GM12874 (cell line): ENCODE results near the gene STK17A.

Experiments
- TF ChIP-seq, protein P1 (sequence below): IDR thresholded peaks from 2 replicates; pipeline ENCODE4 v1.5.1; 2011; ENCODE audit warnings: low read depth, mild to moderate bottlenecking, control low read depth, low read length, moderate library complexity; ENCODE audit not compliant: insufficient read depth

STK17A gene

GRCh38 chr7:43540471-43540870 lies 42.4 kb upstream of the STK17A start:
- TF ChIP-seq, protein P1, sequence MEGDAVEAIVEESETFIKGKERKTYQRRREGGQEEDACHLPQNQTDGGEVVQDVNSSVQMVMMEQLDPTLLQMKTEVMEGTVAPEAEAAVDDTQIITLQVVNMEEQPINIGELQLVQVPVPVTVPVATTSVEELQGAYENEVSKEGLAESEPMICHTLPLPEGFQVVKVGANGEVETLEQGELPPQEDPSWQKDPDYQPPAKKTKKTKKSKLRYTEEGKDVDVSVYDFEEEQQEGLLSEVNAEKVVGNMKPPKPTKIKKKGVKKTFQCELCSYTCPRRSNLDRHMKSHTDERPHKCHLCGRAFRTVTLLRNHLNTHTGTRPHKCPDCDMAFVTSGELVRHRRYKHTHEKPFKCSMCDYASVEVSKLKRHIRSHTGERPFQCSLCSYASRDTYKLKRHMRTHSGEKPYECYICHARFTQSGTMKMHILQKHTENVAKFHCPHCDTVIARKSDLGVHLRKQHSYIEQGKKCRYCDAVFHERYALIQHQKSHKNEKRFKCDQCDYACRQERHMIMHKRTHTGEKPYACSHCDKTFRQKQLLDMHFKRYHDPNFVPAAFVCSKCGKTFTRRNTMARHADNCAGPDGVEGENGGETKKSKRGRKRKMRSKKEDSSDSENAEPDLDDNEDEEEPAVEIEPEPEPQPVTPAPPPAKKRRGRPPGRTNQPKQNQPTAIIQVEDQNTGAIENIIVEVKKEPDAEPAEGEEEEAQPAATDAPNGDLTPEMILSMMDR = no peak

DNA sequence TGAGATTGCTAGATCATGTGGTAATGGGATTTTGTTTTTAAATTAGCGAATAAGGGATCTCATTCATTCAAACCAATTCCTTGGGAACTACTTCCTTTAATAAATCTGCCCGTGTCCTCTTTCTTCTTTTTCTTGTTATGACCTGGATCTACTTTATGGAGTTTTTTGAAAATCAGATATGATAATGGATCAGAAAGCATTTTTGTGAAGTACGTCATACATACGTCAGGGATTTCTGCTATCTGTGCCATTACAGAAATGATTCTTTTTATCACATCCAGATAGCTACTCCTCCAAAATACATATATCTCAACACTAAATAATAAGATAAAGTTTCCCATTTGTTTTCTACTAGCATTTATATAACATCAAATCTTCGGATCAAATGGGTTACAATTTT lies 40.2 kb upstream of the STK17A start:
- TF ChIP-seq, protein P1 = no peak

DNA sequence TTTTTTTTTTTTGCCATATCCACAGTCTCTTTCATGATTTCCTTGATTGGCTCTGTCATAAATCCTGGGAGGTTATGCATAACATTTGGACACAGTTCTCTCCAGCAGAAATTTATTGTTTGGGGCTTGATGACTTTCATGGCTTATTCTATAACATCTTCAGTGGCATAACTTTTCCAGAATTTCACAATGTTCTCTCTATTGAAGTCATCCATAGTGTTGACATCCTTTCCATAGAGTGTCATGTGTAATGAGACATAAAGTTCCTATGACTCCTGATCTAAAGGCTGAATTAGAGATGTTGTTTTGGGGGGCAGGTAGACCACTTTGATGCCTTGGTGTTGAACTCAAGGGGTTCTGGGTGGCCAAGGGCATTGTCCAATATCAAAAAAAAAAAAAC lies 36.7 kb upstream of the STK17A start:
- TF ChIP-seq, protein P1 = no peak

- TF ChIP-seq, protein P1 = no peak
Measured at GRCh38 chr7:43550427-43550826, 32.5 kb upstream of the STK17A start.

DNA sequence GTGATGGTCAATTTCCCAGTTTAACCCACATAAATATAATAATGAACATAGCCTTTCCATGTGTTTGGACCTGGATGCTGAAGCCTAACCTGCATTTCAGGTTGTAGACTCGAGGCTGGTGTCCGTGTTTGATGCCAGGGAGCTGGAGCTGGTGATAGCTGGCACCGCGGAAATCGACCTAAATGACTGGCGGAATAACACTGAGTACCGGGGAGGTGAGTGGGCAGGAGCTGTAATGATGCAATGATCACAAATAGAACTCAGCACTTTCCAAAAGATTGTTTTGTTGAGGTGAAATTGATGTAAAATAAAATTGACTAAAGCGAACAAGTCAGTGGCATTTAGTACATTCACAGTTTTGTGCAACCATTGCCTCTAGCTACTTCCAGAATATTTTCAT lies 30.8 kb upstream of the STK17A start:
- TF ChIP-seq, protein P1 = no peak

DNA sequence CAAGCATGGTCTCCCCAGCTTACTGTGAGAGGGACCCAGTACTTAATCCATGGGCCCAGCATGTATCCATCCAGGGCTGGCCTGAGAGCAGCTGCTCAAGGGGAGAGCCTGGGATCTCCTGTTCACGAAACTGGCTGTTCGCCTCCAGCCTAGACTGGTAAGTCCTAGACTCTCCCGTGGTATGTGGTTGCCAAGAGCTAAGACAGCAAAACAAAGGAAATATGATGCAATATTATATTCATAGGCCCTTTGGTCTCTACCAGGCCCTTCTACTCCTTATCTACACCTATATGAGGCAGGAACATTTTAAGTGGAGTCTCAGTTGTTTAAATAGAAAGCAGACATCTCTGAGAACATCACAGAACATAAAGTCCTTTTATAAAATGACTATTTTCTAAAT lies 28.9 kb upstream of the STK17A start:
- TF ChIP-seq, protein P1 = no peak

- TF ChIP-seq, protein P1 = no peak
Measured at GRCh38 chr7:43554423-43554822, 28.5 kb upstream of the STK17A start.

- TF ChIP-seq, protein P1 = no peak
Measured at GRCh38 chr7:43557831-43558495, 24.9 kb upstream of the STK17A start.
